ENCODE data around the gene PPP1R26. TPM values are rescaled to one million over a fixed set of nuclear protein-coding genes. Genes with fewer than 3 reads are reported as not detected.
A peak's percentile ranks its signal among the peaks of the same experiment; 100 is the strongest.
"Not testable (repeated sequence)": the region's sequence is repeated elsewhere in the genome, so short reads cannot be mapped to it uniquely, and the experiment has no call there.

Gene PPP1R26
- total RNA-seq: 48.3 and 50.2 TPM in 2 replicates
- long read RNA-seq, full-length matches to known transcripts: 2 of 4 reads
- long read RNA-seq, partial matches to known transcripts: 2 of 4 reads
- long read RNA-seq, other reads (novel, unspliced or antisense): 0 of 4 reads

- Mint-ChIP-seq H3K4me3 (ENCODE audit: low read depth) (peak within 1 kb of the TSS; percentile 81), H3K9me3 (ENCODE audit: low read depth) (no peaks in the 10 kb centered on the region), H3K36me3 (ENCODE audit: insufficient read depth) (no peaks in the 10 kb centered on the region), H3K4me1 (ENCODE audit: low read depth) (peaks cover 8% of the 10 kb centered on the region), H3K27me3 (no peaks in the 10 kb centered on the region), H3K27ac (peak within 1 kb of the TSS; percentile 96)
- TF ChIP-seq CTCF (IDR thresholded peaks at IDR 0.05; ENCODE audit: unreplicated experiment): no peak
- peak; percentile 25 for DNase-seq (ENCODE audit: low spot score, unreplicated experiment)
Measured at GRCh38 chr9:135479469-135480052, at the start of gene PPP1R26. TSS of gene PPP1R26 (plus strand) at chr9:135479782. CDS start at chr9:135484511, 4,729 bp downstream.

GRCh38 chr9:135437259-135437658 is 42.3 kb upstream of the PPP1R26 start:
- no peak for TF ChIP-seq CTCF (IDR thresholded peaks at IDR 0.05; ENCODE audit: unreplicated experiment)
- no peak for DNase-seq (ENCODE audit: low spot score, unreplicated experiment)
- Mint-ChIP-seq H3K4me1 (ENCODE audit: low read depth) (peaks cover 19% of the 10 kb centered on the region), H3K9me3 (ENCODE audit: low read depth) (peaks cover 13% of the 10 kb centered on the region), H3K4me3 (ENCODE audit: low read depth) (no peak overlapping the region), H3K27me3 (peaks cover 4% of the 10 kb centered on the region), H3K27ac (no peak overlapping the region), H3K36me3 (ENCODE audit: insufficient read depth) (peaks cover 3% of the 10 kb centered on the region)

- H3K27me3 Mint-ChIP-seq; DNase-seq (ENCODE audit: low spot score, unreplicated experiment); H3K4me3 Mint-ChIP-seq (ENCODE audit: low read depth); H3K36me3 Mint-ChIP-seq (ENCODE audit: insufficient read depth): not testable (repeated sequence)
- peaks cover 22% of the 10 kb centered on the region for H3K4me1 Mint-ChIP-seq (ENCODE audit: low read depth)
- H3K27ac Mint-ChIP-seq: peak overlapping the region; percentile 16
- peaks cover 13% of the 10 kb centered on the region for H3K9me3 Mint-ChIP-seq (ENCODE audit: low read depth)
Measured at GRCh38 chr9:135437696-135438095, 41.9 kb upstream of the PPP1R26 start.

- not testable (repeated sequence) for H3K4me3 Mint-ChIP-seq (ENCODE audit: low read depth); H3K27ac Mint-ChIP-seq; H3K27me3 Mint-ChIP-seq; H3K36me3 Mint-ChIP-seq (ENCODE audit: insufficient read depth)
- peaks cover 12% of the 10 kb centered on the region for H3K9me3 Mint-ChIP-seq (ENCODE audit: low read depth)
- TF ChIP-seq CTCF (IDR thresholded peaks at IDR 0.05; ENCODE audit: unreplicated experiment): peak; percentile 43
- H3K4me1 Mint-ChIP-seq (ENCODE audit: low read depth): peaks cover 25% of the 10 kb centered on the region
- DNase-seq (ENCODE audit: low spot score, unreplicated experiment): peak; percentile 25
Measured at GRCh38 chr9:135438581-135439232, 40.9 kb upstream of the PPP1R26 start.

- not testable (repeated sequence) for H3K27me3 Mint-ChIP-seq; H3K36me3 Mint-ChIP-seq (ENCODE audit: insufficient read depth); DNase-seq (ENCODE audit: low spot score, unreplicated experiment); H3K4me3 Mint-ChIP-seq (ENCODE audit: low read depth)
- H3K27ac Mint-ChIP-seq: peak overlapping the region; percentile 7
- H3K4me1 Mint-ChIP-seq (ENCODE audit: low read depth): peaks cover 25% of the 10 kb centered on the region
- peaks cover 11% of the 10 kb centered on the region for H3K9me3 Mint-ChIP-seq (ENCODE audit: low read depth)
Measured at GRCh38 chr9:135439514-135439913, 40.1 kb upstream of the PPP1R26 start.

- TF ChIP-seq CTCF (IDR thresholded peaks at IDR 0.05; ENCODE audit: unreplicated experiment): no peak
- peaks cover 3% of the 10 kb centered on the region for H3K36me3 Mint-ChIP-seq (ENCODE audit: insufficient read depth)
- no peak overlapping the region for H3K27ac Mint-ChIP-seq
- H3K4me3 Mint-ChIP-seq (ENCODE audit: low read depth): no peak overlapping the region
- H3K27me3 Mint-ChIP-seq: peaks cover 4% of the 10 kb centered on the region
- peaks cover 11% of the 10 kb centered on the region for H3K9me3 Mint-ChIP-seq (ENCODE audit: low read depth)
- no peak for DNase-seq (ENCODE audit: low spot score, unreplicated experiment)
- peaks cover 25% of the 10 kb centered on the region for H3K4me1 Mint-ChIP-seq (ENCODE audit: low read depth)
Measured at GRCh38 chr9:135439916-135440315, 39.7 kb upstream of the PPP1R26 start.

Measured in progenitor cell of endocrine pancreas (in vitro differentiated cells).